GM12891 (cell line): ENCODE measurements around the gene GEMIN4.
"Not testable (repeated sequence)": the region's sequence is repeated elsewhere in the genome, so short reads cannot be mapped to it uniquely, and the experiment has no call there.

Experiments
- DNase-seq: peaks from one replicate; pipeline ENCODE4 v3.0.0; 2011; ENCODE audit warnings: low spot score; ENCODE audit not compliant: insufficient read length
- FAIRE-seq: peaks from 2 replicates; lab custom pipeline; 2011; peaks lifted over from hg19 to GRCh38; lab: Jason Lieb, UNC
- PAX5 ChIP-seq: IDR thresholded peaks from 2 replicates; pipeline ENCODE4 v1.6.1; 2011; ENCODE audit warnings: low read length, moderate library complexity, mild to moderate bottlenecking; ENCODE audit not compliant: insufficient read depth, severe bottlenecking
- POLR2A ChIP-seq: IDR thresholded peaks from 2 replicates; pipeline ENCODE4 v1.6.1; 2011; ENCODE audit warnings: low read depth, low read length, control low read depth
- POLR2AphosphoS5 ChIP-seq: IDR thresholded peaks from 2 replicates; pipeline ENCODE4 v1.6.1; 2011; ENCODE audit warnings: low read depth, low read length, control low read depth
- POU2F2 ChIP-seq: IDR thresholded peaks from 2 replicates; pipeline ENCODE4 v1.6.1; 2011; ENCODE audit warnings: low read depth, mild to moderate bottlenecking, control low read depth, low read length, moderate library complexity
- SPI1 ChIP-seq: IDR thresholded peaks from 2 replicates; pipeline ENCODE4 v1.6.1; 2011; ENCODE audit warnings: low read depth, low read length, control low read depth
- TAF1 ChIP-seq: IDR thresholded peaks from 2 replicates; pipeline ENCODE4 v1.6.1; 2011; ENCODE audit warnings: low read depth, low read length, control low read depth

GEMIN4 gene

GRCh38 chr17:753418-753817, 1.4 kb upstream of the GEMIN4 start:
- no peak for TF ChIP-seq SPI1
- no peak for TF ChIP-seq POU2F2
- TF ChIP-seq POLR2A: no peak
- no peak for TF ChIP-seq POLR2AphosphoS5
- TF ChIP-seq PAX5: no peak
- TF ChIP-seq TAF1: no peak
- no peak for DNase-seq
- no peak for FAIRE-seq

- FAIRE-seq (peak; percentile 28), DNase-seq (peak; percentile 70)
- TF ChIP-seq TAF1 (no peak), POLR2AphosphoS5 (no peak), POLR2A (no peak), POU2F2 (no peak), PAX5 (no peak), SPI1 (no peak)
Measured at GRCh38 chr17:752620-753219, 656 bp upstream of the GEMIN4 start.

GRCh38 chr17:751269-752001, 629 bp downstream of the GEMIN4 start:
- peak; percentile 48 for DNase-seq
- no peak for TF ChIP-seq POLR2AphosphoS5
- peak; percentile 34; the same call in 1 of the 2 replicates for TF ChIP-seq TAF1
- FAIRE-seq: peak; percentile 62

GRCh38 chr17:750431-751037, 1.5 kb downstream of the GEMIN4 start:
- no peak for DNase-seq
- TF ChIP-seq SPI1 (no peak), POLR2AphosphoS5 (no peak), POLR2A (no peak), POU2F2 (no peak), TAF1 (no peak), PAX5 (no peak)
- FAIRE-seq: no peak

GRCh38 chr17:749359-749758, 2.7 kb downstream of the GEMIN4 start:
- peak; percentile 45 for FAIRE-seq
- not testable (repeated sequence) for DNase-seq

- FAIRE-seq: peak; percentile 87
- not testable (repeated sequence) for DNase-seq
Measured at GRCh38 chr17:748604-749003, 3.5 kb downstream of the GEMIN4 start.

- DNase-seq: no peak
- FAIRE-seq: no peak
- TF ChIP-seq POLR2A (peak; percentile 27; the same call in 1 of the 2 replicates), SPI1 (no peak)
Measured at GRCh38 chr17:746783-747629, 5.1 kb downstream of the GEMIN4 start.

GRCh38 chr17:746181-746580, 5.9 kb downstream of the GEMIN4 start:
- no peak for FAIRE-seq
- no peak for TF ChIP-seq SPI1
- no peak for DNase-seq

- TF ChIP-seq POLR2A (no peak), POLR2AphosphoS5 (no peak), POU2F2 (no peak), SPI1 (no peak), TAF1 (no peak), PAX5 (no peak)
- FAIRE-seq (no peak), DNase-seq (no peak)
Measured at GRCh38 chr17:745406-745805, 6.7 kb downstream of the GEMIN4 start.

GRCh38 chr17:744937-745336, 7.1 kb downstream of the GEMIN4 start:
- DNase-seq: no peak
- no peak for FAIRE-seq
- TF ChIP-seq POLR2AphosphoS5 (0 out of 2 replicates have a peak, but pooled peaks have one; percentile 5), POU2F2 (no peak)

- TF ChIP-seq PAX5 (no peak), POU2F2 (no peak), POLR2AphosphoS5 (peak; percentile 74), SPI1 (no peak), TAF1 (no peak), POLR2A (peak; percentile 54; the same call in 1 of the 2 replicates)
- FAIRE-seq (no peak), DNase-seq (no peak)
Measured at GRCh38 chr17:743139-743538, 8.9 kb downstream of the GEMIN4 start.
